Keratinocyte (primary cell): Measurements from ENCODE around the gene F11.

Experiments
- EZH2 ChIP-seq: IDR thresholded peaks from one replicate; pipeline ENCODE4 v1.6.1; 2012; ENCODE audit warnings: inconsistent platforms, mild to moderate bottlenecking, low read length, moderate library complexity
- TF ChIP-seq, protein P1 (sequence below), 3 experiments: IDR thresholded peaks in 1 of 3; conservative IDR thresholded peaks in 1 of 3; optimal IDR thresholded peaks in 1 of 3; 2 replicates in 2 of 3; 3 replicates in 1 of 3; pipeline versions ENCODE3 to v1.5.1; 2011; ENCODE audit warnings: low read length in 3 of 3, mild to moderate bottlenecking in 3 of 3, moderate library complexity in 2 of 3, control low read depth in 1 of 3, inconsistent platforms in 1 of 3; ENCODE audit not compliant: insufficient read depth in 2 of 3; ENCODE audit errors: extremely low read depth in 1 of 3

DNA sequence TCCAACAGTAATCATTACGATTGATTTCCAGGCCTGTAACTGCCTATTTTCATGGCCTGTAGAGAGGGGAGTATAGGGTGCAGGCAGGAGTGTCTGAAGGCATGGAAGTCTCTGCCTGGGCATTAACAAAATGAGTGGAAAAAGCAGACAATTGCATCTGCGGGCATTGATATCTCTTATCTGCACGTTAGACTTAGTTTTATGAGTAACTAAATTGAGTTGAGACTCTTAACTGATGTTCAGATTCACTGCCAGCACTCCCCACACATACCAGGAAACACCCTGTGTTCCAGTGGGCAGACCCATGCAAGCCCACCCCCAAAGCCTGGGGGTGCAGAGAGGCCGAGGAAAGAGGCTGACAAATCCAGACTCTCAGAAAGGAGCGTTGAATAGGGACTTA is 33.3 kb downstream of the F11 start:
- TF ChIP-seq, protein P1, sequence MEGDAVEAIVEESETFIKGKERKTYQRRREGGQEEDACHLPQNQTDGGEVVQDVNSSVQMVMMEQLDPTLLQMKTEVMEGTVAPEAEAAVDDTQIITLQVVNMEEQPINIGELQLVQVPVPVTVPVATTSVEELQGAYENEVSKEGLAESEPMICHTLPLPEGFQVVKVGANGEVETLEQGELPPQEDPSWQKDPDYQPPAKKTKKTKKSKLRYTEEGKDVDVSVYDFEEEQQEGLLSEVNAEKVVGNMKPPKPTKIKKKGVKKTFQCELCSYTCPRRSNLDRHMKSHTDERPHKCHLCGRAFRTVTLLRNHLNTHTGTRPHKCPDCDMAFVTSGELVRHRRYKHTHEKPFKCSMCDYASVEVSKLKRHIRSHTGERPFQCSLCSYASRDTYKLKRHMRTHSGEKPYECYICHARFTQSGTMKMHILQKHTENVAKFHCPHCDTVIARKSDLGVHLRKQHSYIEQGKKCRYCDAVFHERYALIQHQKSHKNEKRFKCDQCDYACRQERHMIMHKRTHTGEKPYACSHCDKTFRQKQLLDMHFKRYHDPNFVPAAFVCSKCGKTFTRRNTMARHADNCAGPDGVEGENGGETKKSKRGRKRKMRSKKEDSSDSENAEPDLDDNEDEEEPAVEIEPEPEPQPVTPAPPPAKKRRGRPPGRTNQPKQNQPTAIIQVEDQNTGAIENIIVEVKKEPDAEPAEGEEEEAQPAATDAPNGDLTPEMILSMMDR (optimal IDR thresholded peaks at IDR 0.05 in 1 of 3, IDR thresholded peaks at IDR 0.05 in 1 of 3, conservative IDR thresholded peaks at IDR 0.05 in 1 of 3; ENCODE audit: extremely low read depth in 1 of 3, insufficient read depth in 2 of 3, low read length in 3 of 3): no peak
- no peak for TF ChIP-seq EZH2
